Endothelial cell of umbilical vein (primary cell): ENCODE results near the gene IL3. TPM values are rescaled to one million over a fixed set of nuclear protein-coding genes. Genes with fewer than 3 reads are reported as not detected.

ENCODE experiments used
- BruUV-seq: library from RNA; stranded (reverse); fragments of 400-500 nt; replicated peaks from 2 replicates; lab custom pipeline; 2021; lab: Mats Ljungman, UMichigan
- CTCF ChIA-PET: fragments of 300-600, 350-600 bp; sonication (Branson Sonifier 250); formaldehyde crosslinking; loops from one replicate; lab custom pipeline; 2021; ENCODE audit warnings: antibody characterized with exemption, inconsistent platforms; lab: Charles Lee
- POLR2A ChIA-PET: fragments of 300-600, 350-600 bp; sonication (Branson Sonifier 250); formaldehyde crosslinking; loops from one replicate; lab custom pipeline; 2021; ENCODE audit warnings: antibody characterized with exemption, inconsistent platforms; lab: Charles Lee
- DNase-seq: peaks from one replicate; pipeline ENCODE4 v3.0.0-alpha.2; 2011; ENCODE audit warnings: low read depth, low spot score
- FAIRE-seq: peaks from 2 replicates; lab custom pipeline; 2011; peaks lifted over from hg19 to GRCh38; lab: Jason Lieb, UNC
- H2AFZ ChIP-seq: 2 replicates; pipeline ENCODE4 v1.6.0; 2012; ENCODE audit warnings: low read depth, low read length, control low read depth, inconsistent platforms
- H3K27ac ChIP-seq: 2 replicates; pipeline ENCODE4 v1.5.1; 2011; ENCODE audit warnings: low read depth, mild to moderate bottlenecking, control low read depth, low read length, moderate library complexity; ENCODE audit not compliant: insufficient read depth
- H3K27me3 ChIP-seq, 2 experiments: 2 replicates each; pipeline versions ENCODE4 v1.6.0 to v1.6.1; 2011; ENCODE audit warnings: low read length in 2 of 2, mixed read lengths in 1 of 2; ENCODE audit not compliant: control insufficient read depth in 2 of 2, insufficient read depth in 2 of 2
- H3K36me3 ChIP-seq, 2 experiments: 2 replicates in 1 of 2; 3 replicates in 1 of 2; pipeline ENCODE4 v1.5.1; 2011; ENCODE audit warnings: low read length in 2 of 2, mild to moderate bottlenecking in 1 of 2, moderate library complexity in 1 of 2; ENCODE audit not compliant: control insufficient read depth in 2 of 2, insufficient read depth in 2 of 2; ENCODE audit errors: extremely low read depth in 1 of 2
- H3K4me1 ChIP-seq: 3 replicates; pipeline ENCODE4 v1.5.1; 2011; ENCODE audit warnings: mild to moderate bottlenecking, low read length; ENCODE audit not compliant: control insufficient read depth, insufficient read depth; ENCODE audit errors: extremely low read depth
- H3K4me2 ChIP-seq: 2 replicates; pipeline ENCODE4 v1.6.1; 2011; ENCODE audit warnings: low read length, control low read depth, mixed read lengths; ENCODE audit not compliant: insufficient read depth
- H3K4me3 ChIP-seq, 3 experiments: fragments of 200-600 bp in 1 of 3; sonication (generic), shearing (Covaris generic) in 1 of 3; replicated peaks in 1 of 3; 2 replicates each; pipeline ENCODE4 v1.5.1; 2011 to 2016; ENCODE audit warnings: control low read depth in 3 of 3, low read length in 3 of 3, mild to moderate bottlenecking in 2 of 3, inconsistent platforms in 1 of 3, low read depth in 1 of 3, moderate library complexity in 1 of 3; ENCODE audit not compliant: insufficient read depth in 1 of 3
- H3K79me2 ChIP-seq: 2 replicates; pipeline ENCODE4 v1.6.0; 2012; ENCODE audit warnings: low read length, inconsistent platforms; ENCODE audit not compliant: control insufficient read depth, insufficient read depth
- H3K9ac ChIP-seq: replicated peaks from 2 replicates; pipeline ENCODE3; 2011; ENCODE audit warnings: low read length, control low read depth; ENCODE audit not compliant: insufficient read depth; ENCODE audit errors: extremely low read depth
- H3K9me1 ChIP-seq: replicated peaks from 3 replicates; pipeline ENCODE4 v1.6.0; 2011; ENCODE audit warnings: mild to moderate bottlenecking, low read length; ENCODE audit not compliant: control insufficient read depth, insufficient read depth; ENCODE audit errors: extremely low read depth
- H3K9me3 ChIP-seq: replicated peaks from 2 replicates; pipeline ENCODE4 v1.5.1; 2012; ENCODE audit warnings: low read length, inconsistent platforms; ENCODE audit not compliant: control insufficient read depth, insufficient read depth
- H4K20me1 ChIP-seq: replicated peaks from 2 replicates; pipeline ENCODE3; 2011; ENCODE audit warnings: mild to moderate bottlenecking, low read length; ENCODE audit not compliant: control insufficient read depth, insufficient read depth; ENCODE audit errors: extremely low read depth
- CTCF ChIP-seq, 2 donors: IDR thresholded peaks; 1 replicate in 1 of 2; 2 replicates in 1 of 2; pipeline ENCODE4 v1.5.1; 2011; ENCODE audit warnings: low read length in 2 of 2, mild to moderate bottlenecking in 2 of 2, moderate library complexity in 2 of 2, control low read depth in 1 of 2, inconsistent platforms in 1 of 2, low read depth in 1 of 2; ENCODE audit not compliant: insufficient read depth in 1 of 2; ENCODE audit errors: extremely low read depth in 1 of 2
- EZH2 ChIP-seq: IDR thresholded peaks from 2 replicates; pipeline ENCODE4 v1.6.1; 2012; ENCODE audit warnings: borderline replicate concordance, low read depth, mild to moderate bottlenecking, moderate library complexity, low read length, inconsistent platforms; ENCODE audit not compliant: severe bottlenecking
- FOS ChIP-seq: IDR thresholded peaks from 2 replicates; pipeline ENCODE4 v1.6.1; 2011; ENCODE audit warnings: mild to moderate bottlenecking, low read length, moderate library complexity, borderline replicate concordance; ENCODE audit not compliant: insufficient read depth
- GATA2 ChIP-seq: IDR thresholded peaks from 2 replicates; pipeline ENCODE4 v1.7.0; 2011; ENCODE audit warnings: low read depth, mild to moderate bottlenecking, moderate library complexity, mixed read lengths, low read length; ENCODE audit not compliant: insufficient read length, insufficient read depth
- JUN ChIP-seq: IDR thresholded peaks from 2 replicates; pipeline ENCODE4 v1.6.1; 2011; ENCODE audit warnings: borderline replicate concordance, low read depth; ENCODE audit not compliant: insufficient read length, insufficient read depth
- MAX ChIP-seq: IDR thresholded peaks from 2 replicates; pipeline ENCODE4 v1.6.1; 2011; ENCODE audit not compliant: insufficient read depth, insufficient read length
- MYC ChIP-seq: IDR thresholded peaks from one replicate; pipeline ENCODE4 v1.6.1; 2011; ENCODE audit warnings: mild to moderate bottlenecking, low read depth, low read length
- POLR2A ChIP-seq: IDR thresholded peaks from 2 replicates; pipeline ENCODE4 v1.6.1; 2012; ENCODE audit warnings: low read depth, mild to moderate bottlenecking, control low read depth, low read length
- POLR2AphosphoS5 ChIP-seq: IDR thresholded peaks from 2 replicates; pipeline ENCODE4 v1.6.1; 2012; ENCODE audit warnings: low read depth, mild to moderate bottlenecking, control low read depth, low read length, moderate library complexity; ENCODE audit not compliant: insufficient read depth
- dilution Hi-C: fragments of 300-500 bp; cut with MboI; formaldehyde crosslinking; loops from one replicate; pipeline ENCODE4 v1.15.0; 2019; ENCODE audit warnings: low sequenced_read_pairs; ENCODE audit not compliant: extremely low pct_ligation_motif_present
- intact Hi-C: fragments of 100-400 bp; cut with micrococcal nuclease; formaldehyde crosslinking; loops from one replicate; pipeline ENCODE4 v1.10.0; 2022
- polyA plus RNA-seq, 4 experiments: library from polyadenylated mRNA; depleted of rRNA in 3 of 4; stranded (reverse) in 3 of 4; unstranded in 1 of 4; fragments of >200 nt; gene quantifications; 2 replicates each; pipeline versions ENCODE4 v1.2.1 to v1.2.3, GENCODE V29; 2011 to 2012; ENCODE audit warnings: missing spikeins in 1 of 4
- total RNA-seq: library from RNA; stranded (reverse); gene quantifications from 2 replicates; pipeline ENCODE4 v1.2.3, GENCODE V29; 2021

The IL3 gene
- total and polyA plus RNA-seq, 2 donors (not counting 3 experiments of a cell fraction or from before 2014, with no cell fraction given): not detected

GRCh38 chr5:132110930-132111329 lies 50.5 kb downstream of the IL3 start:
- no peaks in the 10 kb centered on the region for H3K9me3 ChIP-seq
- H3K4me1 ChIP-seq: no peaks in the 10 kb centered on the region
- H3K79me2 ChIP-seq: no peaks in the 10 kb centered on the region
- H3K4me2 ChIP-seq: no peak overlapping the region
- dilution Hi-C loops (no loop called here), intact Hi-C loops (no loop called here)
- H3K4me3 ChIP-seq: no peak overlapping the region
- no peak overlapping the region for H2AFZ ChIP-seq
- H3K27me3 ChIP-seq: peaks cover 2 to 3% of the 10 kb centered on the region in 2 experiments
- BruUV-seq: no TSS peak
- TF ChIP-seq MYC (no peak), GATA2 (no peak), POLR2A (no peak), CTCF (IDR thresholded peaks at IDR 0.05; ENCODE audit: extremely low read depth in 1 of 2, insufficient read depth in 1 of 2, low read depth in 1 of 2, low read length in 2 of 2) (no peak), POLR2AphosphoS5 (no peak), MAX (no peak), JUN (no peak), EZH2 (no peak), FOS (no peak)
- no peaks in the 10 kb centered on the region for H4K20me1 ChIP-seq
- no peaks in the 10 kb centered on the region for H3K9me1 ChIP-seq
- no peak overlapping the region for H3K9ac ChIP-seq
- no peak overlapping the region for H3K27ac ChIP-seq
- FAIRE-seq (no peak), DNase-seq (no peak)
- no peaks in the 10 kb centered on the region for H3K36me3 ChIP-seq
- ChIA-PET POLR2A (no interaction called here), CTCF (interaction anchor here (1.5 kb wide), 1 partner anchor 11 kb away, joined by 3 read pairs; no protein-coding TSS in a partner anchor)
